ENCODE results near the gene TRPM3.

Gene TRPM3

GRCh38 chr9:70484232-70485130 lies 636.9 kb downstream of the TRPM3 start:
- in situ Hi-C loops (cut with MboI; ENCODE audit: low sequenced_read_pairs, unreplicated experiment), result loop anchor here (10.0 kb wide), 1 partner anchor 130 kb away; no protein-coding TSS in a partner anchor
- peak; percentile 38 for TF ChIP-seq CTCF (IDR thresholded peaks at IDR 0.05; ENCODE audit: borderline replicate concordance, control extremely low read depth, extremely low read depth, insufficient read depth, missing control alignments)
- peak; percentile 59 for DNase-seq (ENCODE audit: low spot score)

GRCh38 chr9:70481471-70481870 lies 640.0 kb downstream of the TRPM3 start:
- in situ Hi-C loops (cut with MboI; ENCODE audit: low sequenced_read_pairs, unreplicated experiment), result loop anchor here (10.0 kb wide), 1 partner anchor 127 kb away; no protein-coding TSS in a partner anchor
- DNase-seq (ENCODE audit: low spot score), result no peak

GRCh38 chr9:70480405-70480980 lies 640.9 kb downstream of the TRPM3 start:
- no peak for TF ChIP-seq CTCF (IDR thresholded peaks at IDR 0.05; ENCODE audit: borderline replicate concordance, control extremely low read depth, extremely low read depth, insufficient read depth, missing control alignments)
- DNase-seq (ENCODE audit: low spot score), result no peak
- in situ Hi-C loops (cut with MboI; ENCODE audit: low sequenced_read_pairs, unreplicated experiment), result loop anchor here (10.0 kb wide), 1 partner anchor 126 kb away; no protein-coding TSS in a partner anchor

More at GRCh38 chr9:70481471-70481870, 640.0 kb downstream of the TRPM3 start:
- no peak for TF ChIP-seq CTCF (IDR thresholded peaks at IDR 0.05; ENCODE audit: borderline replicate concordance, control extremely low read depth, extremely low read depth, insufficient read depth, missing control alignments)

- no peak for DNase-seq (ENCODE audit: low spot score)
- TF ChIP-seq CTCF (IDR thresholded peaks at IDR 0.05; ENCODE audit: borderline replicate concordance, control extremely low read depth, extremely low read depth, insufficient read depth, missing control alignments), result no peak
- in situ Hi-C loops (cut with MboI; ENCODE audit: low sequenced_read_pairs, unreplicated experiment), result loop anchor here (10.0 kb wide), 1 partner anchor 125 kb away; no protein-coding TSS in a partner anchor
Measured at GRCh38 chr9:70479880-70480291, 641.5 kb downstream of the TRPM3 start.

Data from GM13976 (cell line).